Right ventricle myocardium superior (tissue), 1 donor: ENCODE measurements around the gene CRIM1. TPM values are rescaled to one million over a fixed set of nuclear protein-coding genes. Genes with fewer than 3 reads are reported as not detected.
A peak's percentile ranks its signal among the peaks of the same experiment; 100 is the strongest.

Source experiments
- ATAC-seq: fragments of 200-7000 bp; cut with Tn5 transposase; one replicate; pipeline ENCODE4 v1.9.1; 2020; ENCODE audit warnings: mild to moderate bottlenecking; ENCODE audit not compliant: poor library complexity
- DNase-seq: peaks from one replicate; pipeline ENCODE4 v3.0.0-alpha.2; 2020
- intact Hi-C: fragments of 100-400 bp; cut with DNase I; formaldehyde crosslinking; loops from one replicate; pipeline ENCODE4 v1.11.2; 2022
- total RNA-seq: library from RNA; stranded (reverse); fragmentation: NEBNext Ultra II Directional; extraction: Animal tissue kit (Norgen Biotek cat#: 25700); gene quantifications from one replicate; pipeline ENCODE4 v1.2.1, GENCODE V29; 2021
- donor health status: DM: no; HTN: yes; CAD: no; lungs with severe emphysema.

The CRIM1 gene
- total RNA-seq, 1 donor from 2014 or later: 17.2 TPM

- no peak for ATAC-seq
- intact Hi-C loops: loop anchor here (10.0 kb wide), 1 partner anchor 47 kb away; no protein-coding TSS in a partner anchor
Measured at GRCh38 chr2:36367486-36367885, 11.9 kb downstream of the CRIM1 start.

GRCh38 chr2:36367895-36368353 lies 12.3 kb downstream of the CRIM1 start:
- ATAC-seq (no peak), DNase-seq (no peak)
- intact Hi-C loops: loop anchor here (10.0 kb wide), 1 partner anchor 47 kb away; no protein-coding TSS in a partner anchor

More at GRCh38 chr2:36367486-36367885, 11.9 kb downstream of the CRIM1 start:
- DNase-seq: no peak

DNA sequence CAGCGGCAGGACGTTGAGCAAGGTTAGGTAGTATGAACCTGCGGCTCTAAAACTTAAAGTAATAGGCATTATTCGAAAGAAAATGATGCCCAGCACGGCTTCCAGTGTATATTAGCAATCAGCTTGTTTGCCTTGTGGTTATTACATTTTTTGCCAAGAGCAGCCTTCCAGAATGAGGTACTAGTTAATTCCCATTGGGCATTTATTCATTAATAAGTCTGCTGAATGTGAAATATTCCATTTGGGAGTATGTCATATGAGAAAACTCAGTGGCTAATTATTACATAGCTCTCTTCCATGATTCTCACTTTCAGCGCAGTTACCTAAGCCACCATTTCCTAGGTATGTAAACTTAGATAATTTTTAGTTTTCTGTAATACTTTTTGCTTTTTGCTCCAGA lies 12.9 kb downstream of the CRIM1 start:
- intact Hi-C loops: loop anchor here (10.0 kb wide), 1 partner anchor 46 kb away; no protein-coding TSS in a partner anchor
- no peak for ATAC-seq

DNA sequence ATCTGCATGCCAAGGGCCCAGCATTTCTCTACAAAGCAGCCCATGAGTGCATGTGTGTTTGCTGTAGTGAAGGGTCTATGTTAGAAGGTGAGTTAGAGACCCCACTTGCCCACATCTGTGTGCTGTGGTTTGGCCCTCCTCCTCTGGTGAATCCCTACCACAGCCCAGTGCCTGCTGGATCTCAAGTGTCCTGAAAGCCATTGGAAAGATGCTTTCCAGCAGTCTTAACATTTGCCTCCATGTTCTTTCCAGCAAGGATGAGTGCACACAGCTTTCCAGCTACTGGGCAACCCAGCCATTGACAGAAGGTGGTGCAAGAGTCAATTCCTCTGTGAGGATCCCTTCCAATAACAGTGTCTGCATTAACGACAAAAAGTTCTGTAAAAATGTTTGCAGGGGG lies 13.6 kb downstream of the CRIM1 start:
- no peak for ATAC-seq
- intact Hi-C loops: loop anchor here (10.0 kb wide), 1 partner anchor 46 kb away; no protein-coding TSS in a partner anchor
- DNase-seq: no peak

More for the DNA sequence above, 12.9 kb downstream of the CRIM1 start:
- DNase-seq: no peak

DNA sequence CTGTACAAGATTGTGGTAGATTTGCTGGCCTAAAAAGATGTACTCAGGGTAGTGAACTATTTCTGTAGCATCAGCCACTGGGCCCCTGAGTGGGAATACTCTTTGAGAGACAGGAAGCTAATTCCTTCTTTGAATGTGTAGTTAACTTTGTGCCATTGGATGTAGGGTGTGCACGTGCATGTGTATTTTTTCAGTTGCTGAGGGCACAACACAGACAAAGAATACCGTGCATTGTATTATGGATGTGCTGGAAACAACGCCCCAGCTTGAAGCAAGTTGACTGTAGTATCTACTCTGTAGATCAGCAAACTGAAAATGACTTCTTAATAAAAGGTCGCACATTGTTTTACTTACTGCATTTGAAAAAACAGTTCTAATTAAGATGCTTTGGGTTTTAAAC lies 14.1 kb downstream of the CRIM1 start:
- no peak for ATAC-seq
- DNase-seq: no peak
- intact Hi-C loops: loop anchor here (10.0 kb wide), 1 partner anchor 45 kb away; no protein-coding TSS in a partner anchor

GRCh38 chr2:36370281-36370680 lies 14.7 kb downstream of the CRIM1 start:
- ATAC-seq (no peak), DNase-seq (no peak)
- intact Hi-C loops: no loop called here

- intact Hi-C loops: no loop called here
- DNase-seq: no peak
- no peak for ATAC-seq
Measured at GRCh38 chr2:36371070-36371874, 15.7 kb downstream of the CRIM1 start.

DNA sequence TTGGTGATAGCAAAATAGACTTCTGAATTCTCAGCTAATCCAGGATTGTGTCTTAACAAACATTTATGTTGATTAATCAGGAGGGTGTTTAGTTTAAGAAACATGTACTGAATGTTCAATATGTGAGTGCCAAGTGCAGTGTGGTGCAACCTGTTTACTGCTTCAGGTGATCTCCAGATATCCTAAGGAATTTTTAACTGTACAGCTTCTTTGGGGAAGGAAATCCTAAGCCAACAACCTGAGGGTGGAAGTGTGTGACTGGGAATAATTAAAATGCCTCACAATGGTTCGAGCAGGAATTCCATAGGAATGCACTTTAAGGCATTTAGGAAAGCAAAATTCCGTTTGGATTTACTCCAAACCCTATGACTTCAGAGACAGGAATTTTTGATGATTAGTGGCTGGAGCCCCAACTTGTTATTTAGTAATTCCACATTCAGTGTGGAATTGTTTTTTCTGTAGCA lies 16.4 kb downstream of the CRIM1 start:
- DNase-seq (no peak), ATAC-seq (no peak)
- intact Hi-C loops: no loop called here

- ATAC-seq (peak; percentile 75), DNase-seq (no peak)
- intact Hi-C loops: no loop called here
Measured at GRCh38 chr2:36373149-36373926, 17.8 kb downstream of the CRIM1 start.

GRCh38 chr2:36374585-36374984 lies 19.0 kb downstream of the CRIM1 start:
- DNase-seq (no peak), ATAC-seq (no peak)
- intact Hi-C loops: no loop called here

DNA sequence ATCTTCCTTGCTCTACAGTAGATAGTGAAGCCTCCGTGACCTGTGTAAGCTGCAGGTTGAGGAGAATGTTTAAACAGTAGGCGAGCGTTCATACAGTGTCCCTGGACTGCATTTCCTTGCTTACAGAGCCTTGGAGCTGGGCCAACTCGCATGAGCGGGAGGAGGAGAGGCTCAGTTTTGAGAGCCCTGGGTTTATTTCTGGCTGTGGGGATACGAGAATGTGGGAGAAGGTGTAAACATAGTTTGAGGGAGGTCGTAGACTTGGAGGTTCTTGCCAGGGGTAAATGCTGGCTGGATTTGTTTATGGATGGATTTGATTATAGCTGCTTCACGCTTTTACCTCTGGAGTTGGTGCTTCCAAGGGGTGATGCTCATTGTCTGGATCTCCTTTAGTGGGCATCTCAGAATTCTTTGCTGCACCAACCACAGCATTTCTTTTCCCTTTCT lies 20.8 kb downstream of the CRIM1 start:
- DNase-seq (peak; percentile 83), ATAC-seq (peak; percentile 72)
- intact Hi-C loops: no loop called here

- intact Hi-C loops: no loop called here
- peak; percentile 45 for ATAC-seq
- no peak for DNase-seq
Measured at GRCh38 chr2:36376992-36377738, 21.6 kb downstream of the CRIM1 start.

DNA sequence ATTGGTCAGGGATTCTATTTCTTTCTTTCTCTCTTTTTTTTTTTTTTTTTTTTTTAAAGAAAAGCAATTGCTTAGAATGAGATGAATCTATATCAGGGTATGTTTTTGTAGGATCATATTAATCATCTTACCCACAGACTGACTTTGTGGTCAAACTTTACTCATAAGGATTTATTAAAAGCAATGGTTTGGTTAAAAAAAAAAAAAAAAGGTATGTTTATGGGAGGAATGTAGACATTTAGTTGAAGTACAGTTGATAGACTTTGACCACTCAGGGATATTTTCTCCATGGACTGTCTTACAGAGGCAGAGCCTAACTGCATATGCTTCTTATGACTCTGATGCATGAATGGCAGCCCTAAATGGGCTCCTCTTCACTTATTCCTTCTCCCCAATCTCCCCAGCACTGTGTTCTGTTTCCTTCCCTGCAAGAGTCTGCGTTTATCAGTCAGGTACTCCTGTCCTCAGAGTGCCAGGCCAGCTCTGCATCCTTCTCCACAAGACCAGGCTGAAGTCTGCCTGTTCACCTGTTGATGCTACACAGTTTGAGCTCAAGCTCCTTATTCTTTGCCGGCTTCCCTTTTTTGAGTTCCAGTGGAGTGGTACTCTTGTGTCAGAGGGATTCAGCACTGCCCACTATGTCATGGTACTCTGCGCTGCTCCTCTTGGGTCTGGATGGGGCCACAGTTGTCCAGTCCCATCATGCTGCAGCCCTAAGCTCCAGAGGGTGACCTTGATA lies 24.3 kb downstream of the CRIM1 start:
- intact Hi-C loops: no loop called here
- DNase-seq (no peak), ATAC-seq (no peak)

- ATAC-seq: peak; percentile 16
- intact Hi-C loops: no loop called here
- peak; percentile 42 for DNase-seq
Measured at GRCh38 chr2:36380624-36381481, 25.3 kb downstream of the CRIM1 start.

DNA sequence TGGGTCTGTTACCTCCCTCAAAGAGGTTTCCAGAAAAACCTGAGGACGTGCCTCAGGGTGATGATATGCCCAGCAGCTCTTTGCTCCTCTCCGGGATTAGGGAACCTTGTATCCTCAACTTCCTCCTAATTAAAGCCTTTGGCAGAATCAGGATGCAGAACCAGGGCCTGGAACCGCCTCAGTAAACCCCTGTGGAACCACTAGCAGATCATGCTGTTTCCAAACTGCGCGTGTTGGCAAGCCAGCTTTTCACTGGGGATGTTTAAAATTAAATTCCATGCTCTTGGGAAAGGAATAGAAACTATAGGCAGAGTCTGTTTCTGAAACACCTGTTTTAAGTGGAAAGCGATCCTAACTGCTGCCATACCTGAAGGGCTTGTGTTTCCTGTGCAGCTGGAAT lies 26.4 kb downstream of the CRIM1 start:
- no peak for ATAC-seq
- DNase-seq: no peak
- intact Hi-C loops: no loop called here

GRCh38 chr2:36382472-36382871 lies 26.9 kb downstream of the CRIM1 start:
- ATAC-seq: no peak
- DNase-seq: no peak
- intact Hi-C loops: no loop called here

DNA sequence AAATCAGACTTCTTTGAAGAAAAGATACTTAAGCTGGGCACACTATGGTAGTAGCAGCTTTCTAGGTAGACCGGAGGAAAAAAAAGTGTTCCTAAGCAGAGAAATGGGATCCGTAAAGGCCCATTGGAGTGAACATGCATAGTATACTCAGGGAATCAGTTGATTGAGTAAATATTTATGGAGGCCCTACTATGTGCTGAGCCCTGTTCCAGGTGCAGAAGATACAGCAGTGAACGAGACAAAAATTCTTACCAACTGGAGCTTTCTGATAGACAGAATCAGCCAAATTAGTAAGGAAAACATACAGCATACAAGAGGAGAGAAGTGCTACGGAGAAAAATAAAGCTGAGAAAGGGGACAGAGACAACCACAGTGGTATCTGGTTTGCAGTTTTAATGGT lies 28.1 kb downstream of the CRIM1 start:
- intact Hi-C loops: no loop called here
- ATAC-seq: no peak
- no peak for DNase-seq
